Measurements from ENCODE around the gene PTGR3.

Gene PTGR3, protein sequence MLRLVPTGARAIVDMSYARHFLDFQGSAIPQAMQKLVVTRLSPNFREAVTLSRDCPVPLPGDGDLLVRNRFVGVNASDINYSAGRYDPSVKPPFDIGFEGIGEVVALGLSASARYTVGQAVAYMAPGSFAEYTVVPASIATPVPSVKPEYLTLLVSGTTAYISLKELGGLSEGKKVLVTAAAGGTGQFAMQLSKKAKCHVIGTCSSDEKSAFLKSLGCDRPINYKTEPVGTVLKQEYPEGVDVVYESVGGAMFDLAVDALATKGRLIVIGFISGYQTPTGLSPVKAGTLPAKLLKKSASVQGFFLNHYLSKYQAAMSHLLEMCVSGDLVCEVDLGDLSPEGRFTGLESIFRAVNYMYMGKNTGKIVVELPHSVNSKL

DNA sequence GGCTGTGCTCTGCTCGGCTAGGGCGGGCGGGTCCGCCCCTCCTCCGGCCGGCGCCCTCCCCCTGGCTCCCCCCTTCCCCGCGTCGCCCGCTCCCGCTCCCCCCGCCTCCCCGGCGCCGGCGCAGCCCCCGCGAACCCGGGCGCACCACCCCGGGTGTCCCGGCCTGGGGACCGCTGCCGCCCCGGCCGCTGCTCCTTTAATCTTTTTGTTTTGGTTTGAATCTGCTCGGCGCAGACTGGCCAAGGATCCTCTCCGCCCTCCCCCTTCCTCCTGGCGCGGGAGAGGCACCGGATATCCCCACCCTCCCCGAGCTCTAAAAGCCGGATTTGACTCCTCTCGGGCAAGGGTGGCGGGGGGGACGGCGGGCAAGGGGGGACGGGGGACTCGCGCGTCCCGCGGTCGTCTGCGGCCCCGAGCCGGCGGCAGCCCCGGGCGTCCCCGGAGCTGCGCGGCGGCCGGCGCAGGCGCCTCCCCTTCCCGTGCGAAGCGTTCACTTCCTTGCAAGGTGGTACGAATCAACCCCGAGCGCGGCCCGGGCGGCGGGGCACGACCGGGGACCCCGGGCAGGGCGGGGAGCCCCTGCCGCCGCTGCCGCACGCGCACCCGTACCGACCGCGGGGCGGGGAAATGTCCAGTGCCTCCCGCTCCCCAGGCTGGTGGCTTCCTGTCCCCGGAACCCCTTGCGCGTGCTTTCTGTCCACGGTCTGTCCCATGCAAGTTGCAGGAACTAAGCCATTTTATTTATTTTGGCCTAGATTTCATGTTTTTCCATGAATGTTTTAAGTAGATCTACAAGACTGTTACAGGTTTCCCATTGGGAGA, at the start of gene PTGR3:
TSS of gene PTGR3 (minus strand) at position 11 of the 822 bp plus-strand sequence. CDS start 81 bp downstream, outside the sequence.
- Histone ChIP-seq H3K27ac (ENCODE audit: low read depth, low read length) (peak within 1 kb of the TSS; percentile 75), H3K4me3 (ENCODE audit: low read depth, low read length) (peak within 1 kb of the TSS; percentile 97), H3K36me3 (ENCODE audit: insufficient read depth, low read length) (no peaks in the 10 kb centered on the region), H3K79me2 (ENCODE audit: control insufficient read depth, insufficient read depth, low read length, unreplicated experiment) (peaks cover 48% of the 10 kb centered on the region), H3K4me1 (ENCODE audit: control insufficient read depth, insufficient read depth, low read length, unreplicated experiment) (peaks cover 34% of the 10 kb centered on the region), H3K27me3 (ENCODE audit: insufficient read depth, low read length) (no peaks in the 10 kb centered on the region), H2AFZ (ENCODE audit: low read length, unreplicated experiment) (peak within 1 kb of the TSS; percentile 74)

DNA sequence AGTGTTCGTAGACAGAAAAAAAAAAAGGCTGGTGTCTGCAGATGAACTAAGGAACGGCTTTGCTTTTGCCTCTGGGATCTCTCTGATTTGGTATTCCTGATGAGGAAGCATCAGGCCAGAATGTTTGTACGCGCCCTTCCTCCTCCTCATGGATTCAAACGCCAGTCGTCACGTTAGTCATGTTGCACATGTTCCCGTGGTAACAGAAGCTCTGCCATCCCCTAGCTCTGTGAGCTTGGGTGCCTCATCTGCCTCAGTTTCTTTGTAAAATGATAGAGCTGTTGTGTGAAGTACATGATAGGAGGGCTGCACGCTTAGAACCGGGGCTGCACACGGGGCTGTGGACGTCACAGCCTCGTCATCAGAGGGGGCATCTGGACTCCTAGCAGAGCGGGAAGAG, 48.7 kb upstream of the PTGR3 start:
- Histone ChIP-seq H3K4me1 (ENCODE audit: control insufficient read depth, insufficient read depth, low read length, unreplicated experiment) (peaks cover 22% of the 10 kb centered on the region), H3K79me2 (ENCODE audit: control insufficient read depth, insufficient read depth, low read length, unreplicated experiment) (peaks cover 18% of the 10 kb centered on the region), H3K27me3 (ENCODE audit: insufficient read depth, low read length) (no peaks in the 10 kb centered on the region), H2AFZ (ENCODE audit: low read length, unreplicated experiment) (no peak overlapping the region), H3K27ac (ENCODE audit: low read depth, low read length) (no peak overlapping the region), H3K4me3 (ENCODE audit: low read depth, low read length) (no peak overlapping the region), H3K36me3 (ENCODE audit: insufficient read depth, low read length) (no peaks in the 10 kb centered on the region)

DNA sequence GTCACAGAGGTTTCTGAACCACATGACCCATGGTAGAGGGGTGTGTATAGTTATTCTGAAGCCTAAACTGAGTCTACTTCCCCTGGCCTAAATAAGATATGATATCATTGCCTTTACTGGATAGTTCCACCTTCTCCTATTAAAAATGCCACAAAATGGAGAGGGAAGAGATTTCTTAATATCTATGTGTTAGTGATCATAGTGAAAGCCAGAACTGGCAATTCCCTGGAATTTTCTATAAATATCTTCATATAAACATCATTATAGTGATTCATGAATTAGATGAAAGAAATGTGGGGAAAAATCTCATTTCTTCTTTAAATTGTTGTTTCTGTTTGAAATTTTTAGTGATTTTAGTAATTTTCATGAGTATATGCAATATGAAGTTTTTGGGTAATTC, 47.4 kb upstream of the PTGR3 start:
- no peaks in the 10 kb centered on the region for H3K27me3 ChIP-seq (ENCODE audit: insufficient read depth, low read length)
- H3K36me3 ChIP-seq (ENCODE audit: insufficient read depth, low read length), result no peaks in the 10 kb centered on the region
- no peak overlapping the region for H3K4me3 ChIP-seq (ENCODE audit: low read depth, low read length)
- no peak overlapping the region for H2AFZ ChIP-seq (ENCODE audit: low read length, unreplicated experiment)
- peaks cover 26% of the 10 kb centered on the region for H3K79me2 ChIP-seq (ENCODE audit: control insufficient read depth, insufficient read depth, low read length, unreplicated experiment)
- H3K4me1 ChIP-seq (ENCODE audit: control insufficient read depth, insufficient read depth, low read length, unreplicated experiment), result peaks cover 34% of the 10 kb centered on the region
- H3K27ac ChIP-seq (ENCODE audit: low read depth, low read length), result no peak overlapping the region

DNA sequence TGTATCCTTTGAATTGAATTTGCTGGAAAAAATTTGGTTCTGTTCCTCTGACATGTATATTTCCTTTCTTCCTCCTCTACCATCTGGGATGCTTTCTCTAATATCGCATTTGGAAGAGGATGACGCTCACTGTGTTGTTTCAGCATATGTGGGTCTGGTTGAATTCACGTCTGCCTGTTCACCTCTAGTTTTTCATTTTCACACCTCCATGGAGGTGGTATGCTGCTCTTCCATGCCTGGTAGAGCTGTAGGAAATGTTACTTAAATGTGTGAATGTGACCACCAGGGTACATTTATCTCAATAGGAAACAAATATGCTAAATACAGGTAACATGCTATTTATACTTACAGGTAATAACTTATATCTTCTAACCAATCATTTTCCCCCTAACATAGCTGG, 46.2 kb upstream of the PTGR3 start:
- peaks cover 37% of the 10 kb centered on the region for H3K4me1 ChIP-seq (ENCODE audit: control insufficient read depth, insufficient read depth, low read length, unreplicated experiment)
- H3K27me3 ChIP-seq (ENCODE audit: insufficient read depth, low read length), result no peaks in the 10 kb centered on the region
- no peak overlapping the region for H3K4me3 ChIP-seq (ENCODE audit: low read depth, low read length)
- H3K27ac ChIP-seq (ENCODE audit: low read depth, low read length), result no peak overlapping the region
- no peak overlapping the region for H2AFZ ChIP-seq (ENCODE audit: low read length, unreplicated experiment)
- H3K79me2 ChIP-seq (ENCODE audit: control insufficient read depth, insufficient read depth, low read length, unreplicated experiment), result peaks cover 26% of the 10 kb centered on the region
- H3K36me3 ChIP-seq (ENCODE audit: insufficient read depth, low read length), result no peaks in the 10 kb centered on the region

DNA sequence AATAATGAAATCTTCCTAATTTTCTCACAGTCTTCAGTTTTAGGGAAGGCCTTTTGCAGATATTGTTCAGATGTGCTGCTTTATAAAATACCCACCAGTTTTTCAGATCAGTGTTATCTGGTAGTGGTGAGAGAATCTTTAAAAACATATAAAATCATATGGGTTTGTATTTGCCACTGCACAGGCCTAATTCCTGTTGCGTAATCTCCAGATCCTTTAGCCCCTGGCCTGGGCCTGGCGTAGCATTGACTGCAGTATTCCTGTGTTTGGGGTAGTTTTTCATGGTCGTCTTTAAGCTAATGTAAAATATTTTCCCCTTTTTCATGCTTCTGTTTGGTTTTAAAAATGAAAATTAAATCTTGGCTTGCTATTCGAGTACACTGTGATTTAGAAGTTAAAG, 44.8 kb upstream of the PTGR3 start:
- Histone ChIP-seq H3K4me1 (ENCODE audit: control insufficient read depth, insufficient read depth, low read length, unreplicated experiment) (peaks cover 37% of the 10 kb centered on the region), H3K4me3 (ENCODE audit: low read depth, low read length) (peak overlapping the region; percentile 68), H3K79me2 (ENCODE audit: control insufficient read depth, insufficient read depth, low read length, unreplicated experiment) (peaks cover 30% of the 10 kb centered on the region), H3K27me3 (ENCODE audit: insufficient read depth, low read length) (no peaks in the 10 kb centered on the region), H3K36me3 (ENCODE audit: insufficient read depth, low read length) (no peaks in the 10 kb centered on the region), H3K27ac (ENCODE audit: low read depth, low read length) (peak overlapping the region; percentile 25), H2AFZ (ENCODE audit: low read length, unreplicated experiment) (peak overlapping the region; percentile 86)

DNA sequence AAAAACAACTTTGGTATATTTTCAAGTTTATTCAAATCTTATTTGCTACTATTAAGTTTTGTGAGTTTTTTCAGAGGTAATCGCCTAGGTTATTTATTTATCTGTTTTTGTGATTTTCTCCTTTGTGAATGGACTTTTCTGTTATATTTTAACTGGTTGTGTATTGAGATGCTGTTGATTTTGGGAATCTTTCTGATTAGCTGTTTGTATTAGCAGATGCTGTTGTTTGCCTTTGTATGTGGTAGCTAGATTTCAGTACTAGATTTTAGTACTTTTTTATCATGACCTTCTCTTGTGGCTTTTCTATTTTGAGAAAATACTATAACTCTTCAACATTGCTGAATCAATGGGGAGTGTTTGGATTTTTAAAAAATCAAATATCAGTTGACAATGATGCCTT, 44.1 kb upstream of the PTGR3 start:
- H3K27me3 ChIP-seq (ENCODE audit: insufficient read depth, low read length), result no peaks in the 10 kb centered on the region
- H3K36me3 ChIP-seq (ENCODE audit: insufficient read depth, low read length), result no peaks in the 10 kb centered on the region
- H3K4me1 ChIP-seq (ENCODE audit: control insufficient read depth, insufficient read depth, low read length, unreplicated experiment), result peaks cover 41% of the 10 kb centered on the region
- peaks cover 33% of the 10 kb centered on the region for H3K79me2 ChIP-seq (ENCODE audit: control insufficient read depth, insufficient read depth, low read length, unreplicated experiment)
- H2AFZ ChIP-seq (ENCODE audit: low read length, unreplicated experiment), result peak overlapping the region; percentile 86
- peak overlapping the region; percentile 68 for H3K4me3 ChIP-seq (ENCODE audit: low read depth, low read length)
- peak overlapping the region; percentile 25 for H3K27ac ChIP-seq (ENCODE audit: low read depth, low read length)

DNA sequence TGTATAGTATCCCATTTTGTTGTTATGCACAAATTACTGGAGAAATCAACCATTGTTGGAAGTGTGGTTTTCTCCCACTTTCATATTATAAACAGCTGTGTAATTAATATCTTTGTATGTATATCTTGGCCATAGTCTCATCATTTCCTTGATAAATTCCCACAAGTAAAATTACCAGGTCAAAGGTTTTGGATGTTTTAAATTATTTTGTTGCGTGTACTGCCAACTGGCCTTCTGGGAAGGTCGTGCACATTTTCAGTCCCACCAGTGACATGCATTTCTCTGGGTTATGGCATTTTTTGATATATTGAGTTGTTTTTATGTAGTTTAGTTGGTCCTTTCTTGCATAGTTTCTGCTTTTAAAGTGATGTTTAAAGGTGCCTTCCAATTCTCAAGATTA, 43.2 kb upstream of the PTGR3 start:
- H2AFZ ChIP-seq (ENCODE audit: low read length, unreplicated experiment), result peak overlapping the region; percentile 74
- no peaks in the 10 kb centered on the region for H3K36me3 ChIP-seq (ENCODE audit: insufficient read depth, low read length)
- H3K79me2 ChIP-seq (ENCODE audit: control insufficient read depth, insufficient read depth, low read length, unreplicated experiment), result peaks cover 33% of the 10 kb centered on the region
- no peak overlapping the region for H3K27ac ChIP-seq (ENCODE audit: low read depth, low read length)
- peaks cover 42% of the 10 kb centered on the region for H3K4me1 ChIP-seq (ENCODE audit: control insufficient read depth, insufficient read depth, low read length, unreplicated experiment)
- H3K27me3 ChIP-seq (ENCODE audit: insufficient read depth, low read length), result no peaks in the 10 kb centered on the region
- H3K4me3 ChIP-seq (ENCODE audit: low read depth, low read length), result peak overlapping the region; percentile 60

DNA sequence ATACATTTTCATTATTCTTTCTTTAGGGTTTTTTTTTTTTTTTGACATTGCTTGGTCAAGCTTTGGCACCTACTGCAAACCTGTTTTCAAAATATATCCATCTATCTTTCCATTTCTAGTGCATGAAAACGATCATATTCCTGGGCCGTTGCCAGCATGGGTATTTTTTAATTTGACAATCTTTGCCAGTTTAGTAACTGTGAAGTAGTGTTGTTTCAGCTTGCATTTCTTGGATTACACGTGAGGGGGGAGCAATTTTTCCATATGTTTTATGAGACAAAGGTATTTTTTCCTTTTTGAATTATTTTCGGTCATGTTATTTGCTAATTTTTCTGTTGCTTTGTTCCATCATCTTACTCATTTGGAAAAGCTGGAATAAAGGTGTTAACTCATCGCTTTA, 42.5 kb upstream of the PTGR3 start:
- Histone ChIP-seq H3K27me3 (ENCODE audit: insufficient read depth, low read length) (no peaks in the 10 kb centered on the region), H3K4me3 (ENCODE audit: low read depth, low read length) (peak overlapping the region; percentile 60; the same call in 1 of the 2 replicates), H3K27ac (ENCODE audit: low read depth, low read length) (no peak overlapping the region), H3K36me3 (ENCODE audit: insufficient read depth, low read length) (no peaks in the 10 kb centered on the region), H3K79me2 (ENCODE audit: control insufficient read depth, insufficient read depth, low read length, unreplicated experiment) (peaks cover 37% of the 10 kb centered on the region), H3K4me1 (ENCODE audit: control insufficient read depth, insufficient read depth, low read length, unreplicated experiment) (peaks cover 49% of the 10 kb centered on the region), H2AFZ (ENCODE audit: low read length, unreplicated experiment) (peak overlapping the region; percentile 74)

DNA sequence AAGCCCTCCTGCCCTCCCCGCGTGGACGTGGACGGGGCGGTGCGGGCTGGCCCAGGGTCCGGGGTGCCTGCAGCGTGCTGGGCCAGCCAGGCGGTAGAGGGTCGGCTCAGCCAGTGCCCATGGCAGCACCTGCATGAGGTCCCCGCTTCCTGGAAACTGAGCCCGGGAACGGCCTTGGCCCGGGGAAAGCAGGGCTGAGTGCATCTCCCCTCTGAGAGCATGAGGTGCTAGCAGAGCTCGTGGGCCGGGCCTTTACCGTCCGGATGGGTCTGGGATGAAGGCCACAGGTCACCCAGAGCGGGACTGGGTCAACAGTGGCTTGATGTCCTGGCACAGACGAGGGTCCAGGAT, 41.5 kb upstream of the PTGR3 start:
- no peak overlapping the region for H3K4me3 ChIP-seq (ENCODE audit: low read depth, low read length)
- H3K36me3 ChIP-seq (ENCODE audit: insufficient read depth, low read length), result no peaks in the 10 kb centered on the region
- no peak overlapping the region for H3K27ac ChIP-seq (ENCODE audit: low read depth, low read length)
- H2AFZ ChIP-seq (ENCODE audit: low read length, unreplicated experiment), result peak overlapping the region; percentile 7
- no peaks in the 10 kb centered on the region for H3K27me3 ChIP-seq (ENCODE audit: insufficient read depth, low read length)
- peaks cover 45% of the 10 kb centered on the region for H3K79me2 ChIP-seq (ENCODE audit: control insufficient read depth, insufficient read depth, low read length, unreplicated experiment)
- peaks cover 44% of the 10 kb centered on the region for H3K4me1 ChIP-seq (ENCODE audit: control insufficient read depth, insufficient read depth, low read length, unreplicated experiment)

DNA sequence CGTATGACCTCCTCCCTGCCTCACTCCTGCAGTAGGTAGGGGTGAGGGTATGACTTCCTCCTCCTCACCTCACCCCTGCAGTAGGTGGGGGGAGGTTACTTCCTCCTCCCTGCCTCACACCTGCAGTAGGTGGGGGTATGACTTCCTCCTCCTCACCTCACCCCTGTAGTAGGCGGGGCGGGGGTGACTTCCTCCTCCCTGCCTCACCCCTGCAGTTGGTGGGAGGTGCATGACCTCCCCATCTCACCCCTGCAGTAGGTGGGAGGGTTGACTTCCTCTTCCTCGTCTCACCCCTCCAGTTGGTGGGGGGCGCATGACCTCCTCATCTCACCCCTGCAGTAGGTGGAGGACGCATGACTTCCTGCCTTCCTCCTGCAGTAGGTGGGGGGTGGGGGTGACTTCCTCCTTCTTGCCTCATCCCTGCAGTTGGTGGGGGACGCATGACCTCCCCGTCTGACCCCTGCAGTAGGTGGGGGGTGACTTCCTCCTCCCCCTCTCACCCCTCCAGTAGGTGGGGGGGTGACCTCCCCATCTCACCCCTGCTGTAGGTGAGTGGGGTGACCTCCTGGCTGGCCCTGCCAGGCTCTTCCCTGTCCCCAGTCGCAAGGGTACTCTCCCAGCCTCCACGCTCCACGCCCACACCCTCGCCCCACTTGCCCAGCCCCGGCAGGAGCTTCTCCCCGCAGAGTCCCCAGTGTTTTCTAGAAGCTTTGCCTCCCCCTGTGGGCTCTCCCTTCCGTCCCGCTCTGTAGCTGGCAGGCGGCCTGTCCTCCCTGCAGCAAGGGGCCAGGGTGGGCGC, 40.9 kb upstream of the PTGR3 start:
- Histone ChIP-seq H3K27ac (ENCODE audit: low read depth, low read length) (no peak overlapping the region), H3K4me1 (ENCODE audit: control insufficient read depth, insufficient read depth, low read length, unreplicated experiment) (peaks cover 44% of the 10 kb centered on the region), H3K36me3 (ENCODE audit: insufficient read depth, low read length) (no peaks in the 10 kb centered on the region), H3K79me2 (ENCODE audit: control insufficient read depth, insufficient read depth, low read length, unreplicated experiment) (peaks cover 42% of the 10 kb centered on the region), H3K4me3 (ENCODE audit: low read depth, low read length) (no peak overlapping the region), H2AFZ (ENCODE audit: low read length, unreplicated experiment) (no peak overlapping the region), H3K27me3 (ENCODE audit: insufficient read depth, low read length) (no peaks in the 10 kb centered on the region)
